Subcutaneous preadipocyte (primary cell): ENCODE measurements around the gene HID1. TPM values are rescaled to one million over a fixed set of nuclear protein-coding genes. Genes with fewer than 3 reads are reported as not detected.

Experiments
- total RNA-seq: library from RNA; depleted of rRNA; stranded (reverse); fragments of >200 nt; gene quantifications from 2 replicates; pipeline ENCODE4 v1.2.3, GENCODE V29; 2012

Gene HID1, protein sequence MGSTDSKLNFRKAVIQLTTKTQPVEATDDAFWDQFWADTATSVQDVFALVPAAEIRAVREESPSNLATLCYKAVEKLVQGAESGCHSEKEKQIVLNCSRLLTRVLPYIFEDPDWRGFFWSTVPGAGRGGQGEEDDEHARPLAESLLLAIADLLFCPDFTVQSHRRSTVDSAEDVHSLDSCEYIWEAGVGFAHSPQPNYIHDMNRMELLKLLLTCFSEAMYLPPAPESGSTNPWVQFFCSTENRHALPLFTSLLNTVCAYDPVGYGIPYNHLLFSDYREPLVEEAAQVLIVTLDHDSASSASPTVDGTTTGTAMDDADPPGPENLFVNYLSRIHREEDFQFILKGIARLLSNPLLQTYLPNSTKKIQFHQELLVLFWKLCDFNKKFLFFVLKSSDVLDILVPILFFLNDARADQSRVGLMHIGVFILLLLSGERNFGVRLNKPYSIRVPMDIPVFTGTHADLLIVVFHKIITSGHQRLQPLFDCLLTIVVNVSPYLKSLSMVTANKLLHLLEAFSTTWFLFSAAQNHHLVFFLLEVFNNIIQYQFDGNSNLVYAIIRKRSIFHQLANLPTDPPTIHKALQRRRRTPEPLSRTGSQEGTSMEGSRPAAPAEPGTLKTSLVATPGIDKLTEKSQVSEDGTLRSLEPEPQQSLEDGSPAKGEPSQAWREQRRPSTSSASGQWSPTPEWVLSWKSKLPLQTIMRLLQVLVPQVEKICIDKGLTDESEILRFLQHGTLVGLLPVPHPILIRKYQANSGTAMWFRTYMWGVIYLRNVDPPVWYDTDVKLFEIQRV
- not detected in 2 replicates for total RNA-seq

GRCh38 chr17:74972107-74972972, at the start of gene HID1:
Gene HID1, minus strand, starts transcription at chr17:74972759. Its CDS starts 103 bp downstream, at chr17:74972656.

DNA sequence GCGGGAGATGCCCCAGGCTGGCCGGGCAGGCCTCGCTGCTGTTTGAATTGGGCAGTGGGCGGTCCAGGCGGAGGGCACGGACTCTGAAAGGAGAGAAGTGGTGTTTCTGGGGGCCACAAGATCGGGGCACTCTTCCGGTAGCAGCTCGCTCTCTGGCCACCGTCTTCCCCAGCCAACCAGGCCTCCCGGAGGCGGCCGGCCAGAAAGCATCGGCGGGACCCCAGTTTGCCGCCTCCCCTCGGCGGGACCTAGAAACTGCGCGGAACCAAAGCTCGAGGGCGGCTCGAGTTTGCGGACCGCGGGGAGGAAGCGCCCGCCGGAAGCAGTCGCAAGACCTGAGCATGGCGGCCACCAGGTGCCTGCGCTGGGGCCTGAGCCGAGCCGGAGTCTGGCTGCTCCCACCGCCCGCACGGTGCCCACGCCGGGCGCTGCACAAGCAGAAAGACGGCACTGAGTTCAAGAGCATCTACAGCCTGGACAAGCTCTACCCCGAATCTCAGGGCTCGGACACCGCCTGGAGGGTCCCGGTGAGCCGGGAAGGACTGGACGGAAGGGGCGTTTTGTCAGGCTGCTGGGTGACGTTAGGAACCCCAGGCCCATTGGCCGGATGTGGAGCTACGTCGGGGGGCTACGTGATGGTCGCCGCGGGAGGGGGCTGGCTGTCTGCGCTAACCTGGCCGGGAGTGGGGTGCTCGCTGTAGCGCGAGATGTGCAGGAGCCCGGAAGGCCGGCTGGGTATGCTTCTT, 40.0 kb upstream of the HID1 start, which contains the start of gene MRPL58:
Gene MRPL58 (plus strand): TSS at position 325 of the 746 bp plus-strand sequence. CDS start 17 bp downstream, at position 342.

GRCh38 chr17:74987418-74987908, 14.9 kb upstream of the HID1 start, which contains the start of gene CDR2L:
Gene CDR2L, plus strand, starts transcription at chr17:74987632. Its CDS starts 412 bp downstream, at chr17:74988044.

GRCh38 chr17:74935585-74936469, 36.7 kb downstream of the HID1 start, which contains the start of gene OTOP3:
Gene OTOP3, plus strand, starts transcription at chr17:74935898. Its CDS starts 24 bp downstream, at chr17:74935922.

GRCh38 chr17:74924250-74924948, 48.2 kb downstream of the HID1 start, which contains the start of gene OTOP2:
Gene OTOP2, plus strand, starts transcription at chr17:74924273. Its CDS starts 360 bp downstream, at chr17:74924633.

GRCh38 chr17:74922694-74923537, 49.6 kb downstream of the HID1 start, which contains the start of gene USH1G:
Gene USH1G, minus strand, starts transcription at chr17:74923255. Its CDS starts 182 bp downstream, at chr17:74923073.

Other genes with a start within 250 kb of the HID1 start
- gene RAB37, start 235.5 kb downstream of the HID1 start, total RNA-seq = under 0.01 and 0.20 TPM in 2 replicates
- gene NHERF1, start 224.1 kb downstream of the HID1 start, total RNA-seq = 12.1 and 22.7 TPM in 2 replicates
- 22.4 and 26.4 TPM in 2 replicates for gene NAT9, start 196.4 kb downstream of the HID1 start, total RNA-seq
- gene GRIN2C, start 112.9 kb downstream of the HID1 start, total RNA-seq = under 0.01 TPM in 1 of 2 replicates, not detected in the other
- 24.8 and 27.2 TPM in 2 replicates for gene FDXR, start 99.8 kb downstream of the HID1 start, total RNA-seq
- gene FADS6, start 79.1 kb downstream of the HID1 start, total RNA-seq = not detected in 2 replicates
- not detected in 2 replicates for gene USH1G, start 49.5 kb downstream of the HID1 start, total RNA-seq
- not detected in 2 replicates for gene OTOP2, start 48.5 kb downstream of the HID1 start, total RNA-seq
- gene OTOP3, start 36.9 kb downstream of the HID1 start, total RNA-seq = not detected in 2 replicates
- gene CDR2L, start 14.9 kb upstream of the HID1 start, total RNA-seq = 15.1 and 15.8 TPM in 2 replicates
- 28.9 and 33.8 TPM in 2 replicates for gene MRPL58, start 39.9 kb upstream of the HID1 start, total RNA-seq
- 234 and 356 TPM in 2 replicates for gene ATP5PD, start 74.2 kb upstream of the HID1 start, total RNA-seq
- 14.0 and 16.0 TPM in 2 replicates for gene KCTD2, start 74.5 kb upstream of the HID1 start, total RNA-seq
- 6.8 and 8.1 TPM in 2 replicates for gene SLC16A5, start 115.2 kb upstream of the HID1 start, total RNA-seq
- gene ARMC7, start 137.2 kb upstream of the HID1 start, total RNA-seq = 2.9 and 3.7 TPM in 2 replicates
- gene NT5C, start 159.0 kb upstream of the HID1 start, total RNA-seq = 56.7 and 60.6 TPM in 2 replicates
- 139 and 140 TPM in 2 replicates for gene JPT1, start 181.8 kb upstream of the HID1 start, total RNA-seq
- 90.4 and 105 TPM in 2 replicates for gene SUMO2, start 210.2 kb upstream of the HID1 start, total RNA-seq
- 37.1 and 49.5 TPM in 2 replicates for gene NUP85, start 232.9 kb upstream of the HID1 start, total RNA-seq